ENCODE results near the gene OR6C1.
"Not testable (repeated sequence)": the region's sequence is repeated elsewhere in the genome, so short reads cannot be mapped to it uniquely, and the experiment has no call there.

The OR6C1 gene

DNA sequence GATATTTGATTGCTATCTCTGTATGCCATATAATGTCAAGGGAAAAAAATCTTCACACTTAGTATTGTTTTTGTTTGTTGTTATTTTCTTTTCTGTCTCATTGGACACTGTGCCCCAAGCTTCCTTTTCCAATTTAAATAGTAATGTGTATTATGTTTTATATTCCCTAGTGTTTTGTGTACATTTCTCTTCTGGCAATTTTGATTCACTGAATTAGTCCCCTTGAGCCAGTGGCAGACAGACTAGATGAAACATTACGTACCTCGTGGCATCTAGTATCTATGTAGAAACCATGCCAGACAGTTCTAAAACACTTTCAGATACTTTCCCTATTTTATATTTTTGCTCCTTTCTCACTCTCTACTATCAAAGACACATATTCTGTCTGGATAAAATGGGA lies at the start of gene OR6C1:
OR6C1 (plus strand) TSS at position 301 of the 400 bp plus-strand sequence. CDS start 6,257 bp downstream, outside the sequence.
- DNase-seq (ENCODE audit: low spot score), result no peak

DNA sequence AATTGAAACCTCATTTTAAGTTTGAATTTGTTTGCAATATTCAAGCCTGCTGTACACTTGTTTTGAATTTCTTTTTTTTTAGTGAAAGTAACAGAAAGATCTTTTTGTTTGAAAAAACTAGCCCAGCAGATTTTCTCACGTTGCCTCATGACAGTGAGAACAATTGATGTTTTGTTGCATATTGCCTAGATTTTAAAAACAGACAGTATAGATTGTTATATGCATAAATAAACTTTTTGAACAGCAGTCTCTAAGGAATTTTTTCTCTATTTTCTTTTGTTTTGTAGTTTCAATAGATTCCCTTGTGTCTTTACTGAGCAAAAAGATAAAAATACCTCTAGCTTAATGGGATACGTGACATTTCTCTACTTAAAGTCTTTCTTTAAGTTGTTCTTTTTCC lies 33.2 kb upstream of the OR6C1 start:
- DNase-seq (ENCODE audit: low spot score), result no peak

DNA sequence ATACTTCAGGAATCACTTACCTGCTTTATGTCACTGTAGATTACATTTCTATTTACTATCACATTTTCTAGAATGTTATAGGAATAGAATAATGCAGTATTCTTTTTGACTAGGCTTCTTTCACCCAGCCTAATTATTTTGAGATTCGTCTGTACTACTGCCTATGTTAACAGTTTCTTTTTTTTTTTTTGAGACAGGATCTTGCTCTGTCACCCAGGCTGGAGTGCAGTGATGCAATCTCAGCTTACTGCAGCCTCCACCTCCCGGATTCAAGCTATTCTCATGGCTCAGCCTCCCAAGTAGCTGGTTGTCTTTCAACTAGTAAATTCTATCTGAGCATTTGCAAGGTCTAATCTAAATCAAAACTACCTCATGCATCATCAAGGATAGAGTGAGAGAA lies 24.1 kb upstream of the OR6C1 start:
- DNase-seq (ENCODE audit: low spot score), result no peak

DNA sequence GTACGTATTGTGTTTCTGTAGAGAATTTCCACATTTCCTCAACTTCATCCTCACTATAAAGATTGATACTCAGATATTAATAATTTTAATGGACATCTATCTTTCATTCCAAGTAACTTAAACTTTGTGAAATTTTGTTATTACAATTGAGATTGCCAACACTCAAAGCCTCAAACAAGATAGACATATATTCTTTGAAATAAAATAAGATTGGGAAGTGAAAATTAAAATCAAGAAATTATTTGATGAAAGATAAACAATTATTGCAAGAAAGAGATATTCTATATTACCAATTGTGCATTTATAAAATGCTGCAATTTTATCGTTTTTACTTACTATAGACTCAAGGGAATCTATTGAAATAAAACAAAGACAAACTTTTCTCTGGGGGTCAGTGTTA lies 17.7 kb upstream of the OR6C1 start, which contains the start of gene OR6C6:
OR6C6 (minus strand) TSS at position 101 of the 400 bp plus-strand sequence. CDS start 1,337 bp downstream, outside the sequence.
- no peak for DNase-seq (ENCODE audit: low spot score)

DNA sequence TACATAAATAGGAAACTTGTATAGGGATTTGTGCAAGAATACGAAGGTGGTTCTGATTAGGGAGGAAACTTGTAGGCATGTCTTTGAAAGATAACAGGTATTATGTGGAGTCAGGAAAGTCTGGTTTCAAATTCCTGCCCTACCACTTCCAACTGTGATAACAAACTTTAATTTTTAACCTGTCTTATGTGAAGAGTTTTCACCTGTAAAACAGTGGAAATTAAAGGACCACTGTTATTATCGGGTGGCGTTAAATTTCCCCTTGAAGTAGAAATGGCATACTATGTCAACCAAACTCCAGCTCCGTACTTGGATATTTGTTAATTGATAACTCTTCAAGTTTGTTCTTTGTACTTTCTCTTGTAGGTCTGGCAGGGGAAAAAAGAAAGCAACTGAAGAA lies 6.1 kb downstream of the OR6C1 start:
- DNase-seq (ENCODE audit: low spot score), result no peak

DNA sequence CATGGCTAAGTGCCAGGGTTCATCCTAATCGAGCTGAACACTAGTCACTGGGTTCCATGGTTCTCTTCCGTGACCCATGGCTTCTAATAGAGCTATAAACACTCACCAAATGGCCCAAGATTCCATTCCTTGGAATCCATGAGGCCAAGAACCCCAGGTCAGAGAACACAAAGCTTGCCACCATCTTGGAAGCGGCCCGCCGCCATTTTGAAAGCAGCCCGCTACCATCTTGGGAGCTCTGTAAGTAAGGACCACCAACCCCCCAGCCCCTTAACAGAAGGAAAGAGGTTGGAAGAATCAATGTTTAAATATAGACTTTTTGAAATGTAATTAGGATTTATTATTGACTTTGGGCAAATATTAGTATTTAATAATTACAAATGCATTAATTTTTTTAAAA lies 11.7 kb downstream of the OR6C1 start:
- DNase-seq (ENCODE audit: low spot score), result not testable (repeated sequence)

DNA sequence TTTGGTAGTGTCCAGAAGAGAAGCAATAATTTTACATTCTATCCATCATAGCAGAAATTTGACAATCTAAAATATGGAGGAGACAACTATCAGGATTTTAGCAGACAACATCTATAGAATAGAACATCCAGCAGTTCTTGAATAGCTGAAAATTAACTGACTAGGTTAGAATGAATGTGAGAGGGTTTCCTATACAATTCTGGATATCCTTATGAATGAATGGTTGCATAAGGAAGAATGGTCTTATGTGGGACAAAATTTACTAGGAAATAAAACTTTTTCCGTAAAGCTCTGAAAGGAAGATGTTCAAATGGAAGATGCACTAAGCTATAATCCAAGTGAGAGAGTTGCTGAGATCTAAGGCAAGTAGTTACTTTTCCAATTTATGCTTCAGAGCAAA lies 16.3 kb downstream of the OR6C1 start, which contains the start of gene OR6C3:
OR6C3 (plus strand) TSS at position 301 of the 400 bp plus-strand sequence. CDS start 955 bp downstream, outside the sequence.
- DNase-seq (ENCODE audit: low spot score), result no peak

DNA sequence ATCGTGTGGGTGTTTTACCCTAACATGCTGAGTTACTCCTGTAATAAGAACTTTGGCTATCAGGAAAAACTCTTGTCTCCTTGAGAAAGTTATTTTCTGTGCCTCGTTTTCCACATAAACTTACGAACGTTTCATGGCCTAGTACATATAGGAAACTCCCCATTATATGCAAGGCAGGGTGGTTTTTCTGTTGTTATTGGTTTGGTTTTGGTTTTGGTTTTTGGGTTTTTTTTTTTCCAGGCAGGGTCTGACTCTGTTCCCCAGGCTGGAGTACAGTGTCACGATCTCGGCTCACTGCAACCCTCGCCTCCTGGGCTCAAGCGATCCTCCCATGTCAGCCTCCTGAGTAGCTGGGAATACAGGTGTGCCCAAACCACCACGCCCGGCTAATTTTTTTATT lies 21.9 kb downstream of the OR6C1 start:
- DNase-seq (ENCODE audit: low spot score), result no peak

DNA sequence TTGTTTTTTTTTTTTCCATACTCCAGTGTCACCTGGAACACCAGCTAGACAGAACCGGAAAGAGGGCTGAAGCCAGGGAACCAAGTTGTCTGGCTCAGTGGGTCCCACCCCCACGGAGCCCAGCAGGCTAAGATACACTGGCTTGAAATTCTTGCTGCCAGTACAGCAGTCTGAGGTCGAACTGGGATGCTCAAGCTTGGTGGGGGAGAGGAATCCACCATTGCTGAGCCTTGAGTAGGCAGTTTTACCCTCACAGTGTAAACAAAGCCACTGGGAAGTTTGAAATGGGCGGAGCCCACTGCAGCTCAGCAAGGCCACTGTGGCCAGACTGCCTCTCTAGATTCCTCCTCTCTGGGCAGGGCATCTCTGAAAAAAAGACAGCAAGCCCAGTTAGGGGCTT lies 41.2 kb downstream of the OR6C1 start:
- not testable (repeated sequence) for DNase-seq (ENCODE audit: low spot score)

DNA sequence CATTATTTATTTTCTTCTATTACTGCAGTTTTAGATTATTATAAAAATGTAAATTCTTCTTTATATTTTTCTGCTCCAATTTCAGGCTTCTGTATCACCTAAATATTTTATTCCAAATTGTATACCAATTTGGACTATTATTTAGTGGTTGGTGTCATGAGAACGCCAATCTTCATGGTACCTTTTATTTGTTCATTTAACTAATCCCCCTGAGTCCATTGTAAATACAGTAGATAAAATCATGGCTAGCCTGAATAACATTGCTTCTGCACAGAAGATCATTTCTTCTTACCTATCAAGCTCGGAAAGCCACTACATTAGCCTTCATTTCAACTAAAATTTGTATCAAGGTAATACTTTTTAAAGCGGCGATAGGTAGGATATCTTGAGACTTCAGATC lies 48.5 kb downstream of the OR6C1 start, which contains the start of gene OR6C75:
OR6C75 (plus strand) TSS at position 301 of the 400 bp plus-strand sequence. CDS start 2,136 bp downstream, outside the sequence.
- DNase-seq (ENCODE audit: low spot score), result no peak

DNA sequence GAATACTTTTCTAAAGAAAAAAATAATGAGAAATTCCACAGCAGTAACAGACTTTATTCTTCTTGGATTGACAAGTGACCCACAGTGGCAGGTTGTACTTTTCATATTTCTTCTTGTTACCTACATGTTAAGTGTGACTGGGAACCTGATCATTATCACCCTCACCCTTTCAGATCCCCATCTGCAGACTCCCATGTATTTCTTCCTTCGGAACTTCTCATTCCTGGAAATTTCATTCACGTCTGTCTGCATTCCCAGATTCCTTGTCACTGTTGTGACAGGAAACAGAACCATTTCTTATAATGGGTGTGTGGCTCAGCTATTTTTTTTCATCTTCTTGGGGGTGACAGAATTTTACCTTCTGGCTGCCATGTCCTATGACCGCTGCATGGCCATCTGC lies 50.9 kb downstream of the OR6C1 start:
- DNase-seq (ENCODE audit: low spot score), result no peak

Measured in kidney tubule cell (primary cell).